ENCODE results near the gene TLE6. TPM values are rescaled to one million over a fixed set of nuclear protein-coding genes. Genes with fewer than 3 reads are reported as not detected.

TLE6 gene
- total RNA-seq, 1 donor from 2014 or later: 0.11 TPM

DNA sequence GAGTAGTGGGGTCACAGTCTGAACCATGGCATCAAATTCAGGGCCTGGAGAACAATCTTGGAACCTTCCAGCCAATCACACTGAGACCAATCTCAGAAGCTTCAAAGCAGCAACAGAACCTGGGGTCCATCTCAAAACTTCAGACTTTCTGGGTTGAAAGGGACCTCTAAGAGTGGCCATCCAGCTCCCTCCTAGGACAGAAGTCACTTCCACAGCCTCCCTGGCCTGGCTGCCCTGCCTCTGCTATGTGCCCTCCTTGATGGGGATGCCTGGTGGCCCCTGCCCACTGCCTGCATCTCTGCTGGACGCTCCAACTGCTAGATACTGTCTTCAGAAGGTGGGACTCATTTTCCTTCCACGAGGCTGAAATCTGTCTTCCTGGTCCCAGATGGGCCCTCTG lies 49.9 kb downstream of the TLE6 start:
- Mint-ChIP-seq H3K27ac (ENCODE audit: unreplicated experiment) (no peak overlapping the region), H3K36me3 (ENCODE audit: low read depth, unreplicated experiment) (peaks cover 4% of the 10 kb centered on the region), H3K4me3 (ENCODE audit: unreplicated experiment) (no peak overlapping the region), H3K4me1 (ENCODE audit: low read depth, unreplicated experiment) (no peaks in the 10 kb centered on the region), H3K9me3 (ENCODE audit: unreplicated experiment) (peaks cover 10% of the 10 kb centered on the region), H3K27me3 (ENCODE audit: low read depth, unreplicated experiment) (peaks cover 72% of the 10 kb centered on the region)
- Histone ChIP-seq H3K9ac (ENCODE audit: low read length) (no peak overlapping the region), H3K79me2 (ENCODE audit: insufficient read depth, low read length) (no peaks in the 10 kb centered on the region), H3K36me3 (ENCODE audit: insufficient read depth, low read length) (no peaks in the 10 kb centered on the region), H2AFZ (ENCODE audit: low read depth, low read length) (no peak overlapping the region), H3K27me3 (ENCODE audit: insufficient read depth, low read length) (peaks cover 54% of the 10 kb centered on the region), H3K27ac (ENCODE audit: low read depth, low read length) (no peak overlapping the region), H3K4me2 (ENCODE audit: low read length) (no peak overlapping the region), H4K20me1 (ENCODE audit: insufficient read depth, low read length) (no peaks in the 10 kb centered on the region), H3K4me3 (ENCODE audit: insufficient read depth, low read depth, low read length) (no peak overlapping the region), H3K4me1 (ENCODE audit: insufficient read depth, low read length) (no peaks in the 10 kb centered on the region), H3K9me3 (ENCODE audit: insufficient read depth, low read depth, low read length) (no peaks in the 10 kb centered on the region)
- FAIRE-seq (no peak), DNase-seq (ENCODE audit: low read depth) (no peak)
- TF ChIP-seq, protein P1, sequence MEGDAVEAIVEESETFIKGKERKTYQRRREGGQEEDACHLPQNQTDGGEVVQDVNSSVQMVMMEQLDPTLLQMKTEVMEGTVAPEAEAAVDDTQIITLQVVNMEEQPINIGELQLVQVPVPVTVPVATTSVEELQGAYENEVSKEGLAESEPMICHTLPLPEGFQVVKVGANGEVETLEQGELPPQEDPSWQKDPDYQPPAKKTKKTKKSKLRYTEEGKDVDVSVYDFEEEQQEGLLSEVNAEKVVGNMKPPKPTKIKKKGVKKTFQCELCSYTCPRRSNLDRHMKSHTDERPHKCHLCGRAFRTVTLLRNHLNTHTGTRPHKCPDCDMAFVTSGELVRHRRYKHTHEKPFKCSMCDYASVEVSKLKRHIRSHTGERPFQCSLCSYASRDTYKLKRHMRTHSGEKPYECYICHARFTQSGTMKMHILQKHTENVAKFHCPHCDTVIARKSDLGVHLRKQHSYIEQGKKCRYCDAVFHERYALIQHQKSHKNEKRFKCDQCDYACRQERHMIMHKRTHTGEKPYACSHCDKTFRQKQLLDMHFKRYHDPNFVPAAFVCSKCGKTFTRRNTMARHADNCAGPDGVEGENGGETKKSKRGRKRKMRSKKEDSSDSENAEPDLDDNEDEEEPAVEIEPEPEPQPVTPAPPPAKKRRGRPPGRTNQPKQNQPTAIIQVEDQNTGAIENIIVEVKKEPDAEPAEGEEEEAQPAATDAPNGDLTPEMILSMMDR (IDR thresholded peaks at IDR 0.05; ENCODE audit: insufficient read depth, low read depth, low read length): no peak
- no peak for TF ChIP-seq EZH2 (IDR thresholded peaks at IDR 0.05; ENCODE audit: insufficient read depth, low read length)

DNA sequence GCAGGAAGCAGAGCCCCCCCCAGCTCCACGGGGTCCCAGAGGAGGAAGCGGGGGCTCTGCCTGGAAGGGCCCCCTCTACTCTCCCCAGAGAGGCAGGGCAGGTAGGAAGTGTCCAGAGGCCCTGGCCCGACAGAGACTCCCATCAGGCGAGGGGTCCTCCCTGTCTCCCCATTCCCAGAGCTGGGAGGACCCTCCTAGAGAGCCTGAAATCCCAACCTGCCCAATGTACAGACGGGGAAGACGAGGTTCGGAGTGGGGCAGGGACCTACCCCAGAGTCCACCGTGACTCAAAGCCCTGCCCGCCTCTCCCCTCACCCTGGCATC lies 50.6 kb downstream of the TLE6 start:
- H3K27me3 Mint-ChIP-seq (ENCODE audit: low read depth, unreplicated experiment): peaks cover 74% of the 10 kb centered on the region
- no peak overlapping the region for H3K4me2 ChIP-seq (ENCODE audit: low read length)

More for the DNA sequence above, 50.6 kb downstream of the TLE6 start:
- Histone ChIP-seq H3K79me2 (ENCODE audit: insufficient read depth, low read length) (no peaks in the 10 kb centered on the region), H3K36me3 (ENCODE audit: insufficient read depth, low read length) (no peaks in the 10 kb centered on the region), H3K4me3 (ENCODE audit: insufficient read depth, low read depth, low read length) (no peak overlapping the region), H3K9me3 (ENCODE audit: insufficient read depth, low read depth, low read length) (no peaks in the 10 kb centered on the region), H3K27me3 (ENCODE audit: insufficient read depth, low read length) (peaks cover 57% of the 10 kb centered on the region), H3K27ac (ENCODE audit: low read depth, low read length) (no peak overlapping the region), H4K20me1 (ENCODE audit: insufficient read depth, low read length) (no peaks in the 10 kb centered on the region), H2AFZ (ENCODE audit: low read depth, low read length) (no peak overlapping the region), H3K9ac (ENCODE audit: low read length) (no peak overlapping the region), H3K4me1 (ENCODE audit: insufficient read depth, low read length) (no peaks in the 10 kb centered on the region)
- peaks cover 4% of the 10 kb centered on the region for H3K36me3 Mint-ChIP-seq (ENCODE audit: low read depth, unreplicated experiment)
- no peak for TF ChIP-seq EZH2 (IDR thresholded peaks at IDR 0.05; ENCODE audit: insufficient read depth, low read length)
- TF ChIP-seq, protein P1 (IDR thresholded peaks at IDR 0.05; ENCODE audit: insufficient read depth, low read depth, low read length): no peak
- H3K27ac Mint-ChIP-seq (ENCODE audit: unreplicated experiment): no peak overlapping the region
- H3K4me3 Mint-ChIP-seq (ENCODE audit: unreplicated experiment): no peak overlapping the region
- H3K9me3 Mint-ChIP-seq (ENCODE audit: unreplicated experiment): peaks cover 10% of the 10 kb centered on the region
- DNase-seq (ENCODE audit: low read depth) (no peak), FAIRE-seq (no peak)
- no peaks in the 10 kb centered on the region for H3K4me1 Mint-ChIP-seq (ENCODE audit: low read depth, unreplicated experiment)

All from astrocyte (in vitro differentiated cells and primary cell).